Thyroid gland (tissue), 4 donors: Measurements from ENCODE around the gene LRRC36. TPM values are rescaled to one million over a fixed set of nuclear protein-coding genes. Genes with fewer than 3 reads are reported as not detected.

Experiments
- DNase-seq, 2 donors: peaks; one replicate each; pipeline ENCODE4 v3.0.0-alpha.2; 2019
- H3K27ac ChIP-seq, 3 donors: fragments of 200-600 bp; sonication (generic); 1 replicate in 2 of 3; 2 replicates in 1 of 3; pipeline ENCODE4 v1.5.1; 2016 to 2019; ENCODE audit warnings: mild to moderate bottlenecking in 1 of 3, moderate library complexity in 1 of 3
- H3K27me3 ChIP-seq: fragments of 200-600 bp; sonication (generic); one replicate; pipeline ENCODE4 v1.5.1; 2019
- H3K36me3 ChIP-seq, 2 donors: fragments of 200-600 bp; sonication (generic); one replicate each; pipeline ENCODE4 v1.5.1; 2016 to 2019
- H3K4me1 ChIP-seq, 2 donors: fragments of 200-600 bp; sonication (generic); one replicate each; pipeline ENCODE4 v1.5.1; 2017 to 2019
- H3K4me3 ChIP-seq, 3 donors: fragments of 200-600 bp; sonication (generic); replicated peaks in 1 of 3; 1 replicate in 2 of 3; 2 replicates in 1 of 3; pipeline ENCODE4 v1.5.1; 2016; ENCODE audit warnings: mild to moderate bottlenecking in 1 of 3
- H3K9me3 ChIP-seq: fragments of 200-600 bp; sonication (generic); one replicate; pipeline ENCODE4 v1.5.1; 2017
- POLR2A ChIP-seq, 2 donors: fragments of 450-650 bp; IDR thresholded peaks; one replicate each; pipeline ENCODE4 v1.6.1; 2017; ENCODE audit warnings: antibody characterized with exemption in 2 of 2, mild to moderate bottlenecking in 2 of 2, moderate library complexity in 1 of 2
- WGBS, 2 donors: methylation state at CpG; one replicate each; pipeline ENCODE4 v1.1.5; 2017; 5-methylcytosine and 5-hydroxymethylcytosine counted together
- intact Hi-C: fragments of 100-400 bp; cut with DNase I; formaldehyde crosslinking; loops from one replicate; pipeline ENCODE4 v1.15.1; 2023
- total RNA-seq, 4 donors: library from RNA; depleted of rRNA; stranded (reverse); fragments of >200 nt; gene quantifications; one replicate each; pipeline ENCODE4 v1.2.3, GENCODE V29; 2016
- TF ChIP-seq, protein P1 (sequence below), 6 experiments: fragments of 200-600 bp in 3 of 6; fragments of 450-650 bp in 3 of 6; sonication (generic) in 3 of 6; IDR thresholded peaks; one replicate each; pipeline ENCODE4 v1.5.1; 2016 to 2019; ENCODE audit warnings: antibody characterized with exemption in 6 of 6, mild to moderate bottlenecking in 2 of 6, inconsistent platforms in 1 of 6, moderate library complexity in 1 of 6

LRRC36 gene
- total RNA-seq, 4 donors from 2014 or later = 0.22 TPM; not detected in 3

- intact Hi-C loops = no loop called here
- WGBS, 2 donors = 97% methylated on average over 13 to 14 of the region's 14 CpGs
- no peak for DNase-seq
- Histone ChIP-seq H3K27me3 (no peaks in the 10 kb centered on the region), H3K9me3 (no peaks in the 10 kb centered on the region), H3K27ac (no peak overlapping the region), H3K4me3 (no peak overlapping the region), H3K36me3 (no peaks in the 10 kb centered on the region), H3K4me1 (peaks cover 5 to 8% of the 10 kb centered on the region in 2 donors)
- TF ChIP-seq POLR2A (IDR thresholded peaks at IDR 0.05) = no peak
- TF ChIP-seq, protein P1, sequence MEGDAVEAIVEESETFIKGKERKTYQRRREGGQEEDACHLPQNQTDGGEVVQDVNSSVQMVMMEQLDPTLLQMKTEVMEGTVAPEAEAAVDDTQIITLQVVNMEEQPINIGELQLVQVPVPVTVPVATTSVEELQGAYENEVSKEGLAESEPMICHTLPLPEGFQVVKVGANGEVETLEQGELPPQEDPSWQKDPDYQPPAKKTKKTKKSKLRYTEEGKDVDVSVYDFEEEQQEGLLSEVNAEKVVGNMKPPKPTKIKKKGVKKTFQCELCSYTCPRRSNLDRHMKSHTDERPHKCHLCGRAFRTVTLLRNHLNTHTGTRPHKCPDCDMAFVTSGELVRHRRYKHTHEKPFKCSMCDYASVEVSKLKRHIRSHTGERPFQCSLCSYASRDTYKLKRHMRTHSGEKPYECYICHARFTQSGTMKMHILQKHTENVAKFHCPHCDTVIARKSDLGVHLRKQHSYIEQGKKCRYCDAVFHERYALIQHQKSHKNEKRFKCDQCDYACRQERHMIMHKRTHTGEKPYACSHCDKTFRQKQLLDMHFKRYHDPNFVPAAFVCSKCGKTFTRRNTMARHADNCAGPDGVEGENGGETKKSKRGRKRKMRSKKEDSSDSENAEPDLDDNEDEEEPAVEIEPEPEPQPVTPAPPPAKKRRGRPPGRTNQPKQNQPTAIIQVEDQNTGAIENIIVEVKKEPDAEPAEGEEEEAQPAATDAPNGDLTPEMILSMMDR (IDR thresholded peaks at IDR 0.05) = no peak
These were observed 38.7 kb upstream of the LRRC36 start for GRCh38 chr16:67287960-67288359.

DNA sequence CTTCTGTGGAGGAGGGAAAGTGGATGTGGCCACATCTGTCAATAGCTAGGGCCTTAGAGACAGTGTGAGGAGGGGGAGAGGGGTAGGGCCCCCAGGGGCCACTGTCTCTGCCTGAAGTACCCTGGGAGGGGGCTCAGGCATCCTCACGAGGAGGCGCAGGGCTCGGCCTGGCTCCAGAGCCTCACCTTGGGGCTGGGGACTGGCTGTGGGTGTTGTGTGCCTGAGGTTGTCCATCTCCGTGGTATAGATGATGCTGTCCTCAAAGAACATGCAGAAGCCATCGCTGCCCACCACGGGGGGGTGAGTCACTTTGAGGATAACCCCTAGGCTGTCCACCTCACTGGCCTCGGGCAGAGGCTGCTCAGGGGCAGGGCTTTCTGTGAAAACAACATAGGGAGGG, 35.2 kb upstream of the LRRC36 start:
- Histone ChIP-seq H3K9me3 (no peaks in the 10 kb centered on the region), H3K27me3 (no peaks in the 10 kb centered on the region), H3K36me3 (no peaks in the 10 kb centered on the region), H3K27ac (no peak overlapping the region), H3K4me1 (peaks cover 3 to 18% of the 10 kb centered on the region in 2 donors), H3K4me3 (no peak overlapping the region)
- DNase-seq = no peak
- no peak for TF ChIP-seq POLR2A (IDR thresholded peaks at IDR 0.05)
- TF ChIP-seq, protein P1 (IDR thresholded peaks at IDR 0.05) = no peak
- intact Hi-C loops = no loop called here
- WGBS, 2 donors = 71 to 84% methylated on average over 5 to 7 of the region's 7 CpGs

DNA sequence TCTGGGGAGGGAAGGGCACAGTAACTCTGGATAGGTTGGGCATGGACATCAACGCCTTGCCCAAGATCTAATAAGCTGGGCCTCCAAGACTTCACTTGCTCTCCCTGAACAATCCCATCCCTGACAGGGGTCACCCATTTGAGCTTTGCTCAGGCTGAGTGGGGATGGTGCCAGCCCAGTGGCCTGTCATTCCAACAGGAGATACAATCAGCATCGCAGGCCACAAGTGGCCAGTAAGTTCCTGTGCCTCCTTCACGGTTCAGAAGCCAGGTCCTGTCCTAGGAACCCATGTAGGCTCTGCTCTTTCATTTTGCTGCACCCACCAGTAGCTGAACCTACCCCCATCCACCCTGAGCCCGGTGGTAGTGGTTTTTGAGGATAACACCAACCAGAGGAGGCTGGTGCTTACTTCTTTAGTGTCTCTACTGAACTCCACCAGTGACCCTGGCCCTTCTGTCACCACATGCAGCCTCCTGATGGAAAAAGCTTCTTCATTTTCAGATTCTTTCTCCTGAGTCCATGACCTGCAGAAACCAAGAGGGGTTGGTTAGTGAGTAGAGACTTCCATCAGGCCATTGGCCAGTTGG, 32.4 kb upstream of the LRRC36 start:
- H3K27ac ChIP-seq = no peak overlapping the region
- peaks cover 3 to 19% of the 10 kb centered on the region in 2 donors for H3K4me1 ChIP-seq
- 80 to 86% methylated on average over 4 of the region's 4 CpGs for WGBS, 2 donors
- no peaks in the 10 kb centered on the region for H3K36me3 ChIP-seq
- H3K9me3 ChIP-seq = no peaks in the 10 kb centered on the region
- no peaks in the 10 kb centered on the region for H3K27me3 ChIP-seq
- no peak overlapping the region for H3K4me3 ChIP-seq
- no peak for DNase-seq
- TF ChIP-seq, protein P1 (IDR thresholded peaks at IDR 0.05) = no peak
- TF ChIP-seq POLR2A (IDR thresholded peaks at IDR 0.05) = no peak
- intact Hi-C loops = no loop called here

DNA sequence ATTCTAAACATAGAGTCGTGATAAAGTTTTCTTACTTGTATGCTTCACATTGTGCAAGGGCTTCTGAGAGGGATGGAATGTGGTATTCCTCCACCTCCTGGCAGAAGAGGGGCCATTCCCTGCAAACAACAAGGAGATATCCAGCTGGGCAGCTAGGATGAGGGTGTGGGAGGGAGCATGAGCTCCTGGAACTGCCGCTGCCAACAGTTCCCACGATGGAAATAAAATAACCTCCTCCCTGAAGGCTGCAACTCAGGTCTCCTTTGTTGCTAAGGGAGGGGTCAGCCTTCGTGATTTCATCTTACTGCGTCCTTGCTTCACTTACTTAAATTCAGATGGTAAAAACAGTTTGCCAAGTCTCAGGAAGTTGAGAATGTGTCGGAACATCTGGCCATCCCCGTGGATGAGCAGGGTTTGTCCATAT, 31.7 kb upstream of the LRRC36 start:
- DNase-seq = no peak
- Histone ChIP-seq H3K27me3 (no peaks in the 10 kb centered on the region), H3K9me3 (no peaks in the 10 kb centered on the region), H3K27ac (no peak overlapping the region), H3K4me1 (peaks cover 3 to 19% of the 10 kb centered on the region in 2 donors), H3K36me3 (no peaks in the 10 kb centered on the region), H3K4me3 (no peak overlapping the region)
- 65 to 84% methylated on average over 7 of the region's 7 CpGs for WGBS, 2 donors
- TF ChIP-seq, protein P1 (IDR thresholded peaks at IDR 0.05) = no peak
- TF ChIP-seq POLR2A (IDR thresholded peaks at IDR 0.05) = no peak
- intact Hi-C loops = no loop called here

GRCh38 chr16:67296420-67296819, 30.2 kb upstream of the LRRC36 start:
- H3K36me3 ChIP-seq = no peaks in the 10 kb centered on the region
- no peak overlapping the region for H3K27ac ChIP-seq
- 57 to 60% methylated on average over 3 of the region's 3 CpGs for WGBS, 2 donors
- H3K27me3 ChIP-seq = no peaks in the 10 kb centered on the region
- no peaks in the 10 kb centered on the region for H3K9me3 ChIP-seq
- H3K4me3 ChIP-seq = no peak overlapping the region
- TF ChIP-seq, protein P1 (IDR thresholded peaks at IDR 0.05) = no peak
- TF ChIP-seq POLR2A (IDR thresholded peaks at IDR 0.05) = no peak
- DNase-seq = no peak
- intact Hi-C loops = no loop called here
- peaks cover 3 to 24% of the 10 kb centered on the region in 2 donors for H3K4me1 ChIP-seq
